ENCODE results near the gene EPHB1.

EPHB1 gene

DNA sequence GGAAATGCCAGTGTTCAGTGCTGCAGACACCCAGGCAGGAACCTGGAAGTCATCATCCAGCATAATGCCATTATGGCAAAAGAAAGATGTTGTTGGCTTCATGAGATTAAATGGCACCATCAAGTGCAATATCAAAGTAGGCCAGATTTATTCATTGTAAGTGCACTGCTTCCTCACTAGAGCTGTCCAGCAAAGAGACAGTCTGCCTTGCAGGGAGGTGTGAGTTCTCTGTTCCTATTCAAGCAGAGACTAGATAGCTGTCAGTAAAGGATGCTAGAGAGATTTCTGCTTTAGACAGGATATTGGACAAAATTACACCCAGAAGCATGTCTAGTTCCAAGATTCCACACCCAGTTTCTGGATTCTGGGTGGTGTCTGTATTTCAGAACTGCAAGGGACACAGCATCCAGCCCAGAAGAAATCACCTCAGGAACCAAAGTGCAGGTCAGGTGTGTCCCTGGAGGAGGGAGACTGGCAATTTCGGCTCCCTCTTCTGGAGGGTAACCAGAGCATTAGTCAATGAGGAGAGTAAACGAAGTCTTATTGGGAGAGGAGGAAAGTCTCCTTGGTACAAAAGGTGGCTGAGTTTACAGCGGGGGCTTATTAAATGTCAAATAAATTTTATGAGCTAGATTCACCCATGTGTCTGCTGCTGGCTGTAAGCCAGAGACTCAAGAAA, 377.3 kb downstream of the EPHB1 start:
- no peak for DNase-seq

DNA sequence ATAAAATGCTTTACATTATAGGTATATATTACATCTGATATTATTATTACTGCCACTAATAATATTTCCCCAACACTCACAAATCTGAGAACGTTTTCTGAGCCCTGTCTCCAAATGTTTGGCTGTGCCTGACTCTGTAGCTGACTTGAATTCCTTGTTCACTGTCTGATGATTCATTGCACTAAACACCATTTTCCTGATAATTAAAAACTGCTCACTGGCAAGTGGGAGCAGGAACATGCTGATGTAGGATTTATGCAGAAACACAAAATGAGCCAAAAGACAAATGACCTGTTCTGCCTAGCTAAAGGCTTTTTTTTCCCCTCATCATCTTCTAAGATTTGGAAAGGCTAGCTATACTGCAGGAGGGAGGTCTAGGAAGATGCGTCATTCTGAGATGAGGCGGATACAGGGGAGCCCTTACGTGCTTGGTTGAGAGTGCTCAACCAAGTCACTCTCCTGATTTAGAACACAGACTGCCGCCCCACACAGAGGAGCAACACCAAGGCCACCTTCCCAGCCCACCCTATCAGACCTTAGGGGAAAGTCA, 380.7 kb downstream of the EPHB1 start:
- no peak for DNase-seq

DNA sequence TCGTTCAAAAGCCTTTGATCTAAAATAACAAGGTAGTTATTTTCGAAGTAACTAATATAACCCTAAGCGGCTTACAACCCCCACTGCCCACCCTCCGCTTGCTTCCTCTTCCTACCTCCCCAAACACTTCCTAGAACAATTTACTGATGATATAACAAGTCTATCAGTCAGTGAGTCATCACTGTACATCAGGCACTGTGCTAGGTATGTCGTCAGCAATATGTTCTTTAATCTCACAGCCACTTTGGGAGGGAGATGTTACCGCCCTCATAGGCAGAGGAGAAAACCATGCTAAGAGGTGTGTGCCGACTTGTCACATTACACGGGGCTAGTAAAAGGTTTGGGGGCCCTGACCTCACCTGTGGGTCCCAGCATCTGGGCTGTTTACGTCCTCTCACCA, 381.8 kb downstream of the EPHB1 start:
- DNase-seq = no peak

DNA sequence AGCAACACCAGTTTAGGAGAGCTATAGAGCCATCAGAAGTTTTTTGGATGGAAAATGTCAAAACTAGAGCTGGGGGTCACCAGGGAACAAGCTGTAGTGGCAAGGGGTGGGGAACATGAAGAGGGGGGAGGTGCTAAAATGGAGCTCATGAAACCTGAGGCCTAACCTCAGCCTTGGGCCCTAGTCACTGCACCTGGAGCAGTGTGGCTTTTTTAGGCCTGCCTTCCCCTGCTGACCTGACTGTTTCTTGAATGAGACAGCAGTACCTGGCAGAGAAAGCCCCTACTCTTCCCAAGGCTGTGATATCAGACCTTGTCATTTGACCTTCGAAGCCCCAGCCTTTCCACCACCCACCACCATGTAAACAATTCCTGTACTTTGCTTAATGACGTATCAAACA, 383.5 kb downstream of the EPHB1 start:
- no peak for DNase-seq

DNA sequence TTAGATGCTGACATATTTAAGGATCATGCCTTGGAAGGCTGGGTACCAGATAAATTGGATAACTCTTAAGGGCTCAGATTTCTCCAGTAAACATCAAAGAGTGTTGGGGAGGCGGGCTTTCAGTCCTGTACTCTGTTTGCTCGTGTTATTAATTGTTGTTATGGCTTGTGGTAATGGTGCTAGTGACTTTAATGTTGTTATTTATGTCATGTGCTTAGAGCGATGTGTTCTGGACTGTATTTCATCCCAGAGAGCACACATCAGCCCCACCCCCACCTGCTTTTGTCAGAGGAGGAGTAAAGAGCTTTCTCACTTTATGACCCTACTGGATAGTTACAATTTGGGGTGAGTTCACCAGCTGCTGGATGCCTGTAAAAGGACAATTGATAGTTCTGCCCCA, 386.3 kb downstream of the EPHB1 start:
- no peak for DNase-seq

DNA sequence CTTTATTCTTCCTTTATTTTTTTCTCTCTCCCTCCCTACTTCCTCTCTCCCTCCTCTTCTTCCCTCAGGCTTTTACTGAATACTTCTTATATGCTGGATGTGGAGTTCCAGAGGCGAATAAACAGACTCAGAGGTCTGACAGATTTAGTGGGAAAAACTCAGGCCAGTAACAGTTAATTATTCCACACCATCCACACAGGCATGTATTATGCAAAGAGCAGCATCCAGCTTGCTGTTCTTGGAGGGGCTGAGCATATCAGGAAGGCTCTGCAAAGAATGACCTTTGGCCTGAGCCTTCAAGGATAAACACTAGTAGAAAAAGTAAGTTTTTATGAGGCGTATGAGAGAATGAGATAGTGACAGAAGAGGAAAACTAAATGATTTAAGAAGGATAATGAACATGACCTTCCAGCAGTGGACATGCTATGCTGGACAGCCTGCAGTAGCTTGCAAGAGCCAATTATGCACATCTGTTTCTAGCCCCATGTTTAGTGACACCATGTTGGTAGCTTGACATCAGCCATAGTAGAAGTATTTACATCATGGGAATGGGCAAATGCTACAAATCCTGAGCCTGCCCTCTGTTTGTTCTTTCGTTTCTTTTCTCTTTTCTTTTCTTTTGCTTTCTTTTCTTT, 387.4 kb downstream of the EPHB1 start:
- no peak for DNase-seq

DNA sequence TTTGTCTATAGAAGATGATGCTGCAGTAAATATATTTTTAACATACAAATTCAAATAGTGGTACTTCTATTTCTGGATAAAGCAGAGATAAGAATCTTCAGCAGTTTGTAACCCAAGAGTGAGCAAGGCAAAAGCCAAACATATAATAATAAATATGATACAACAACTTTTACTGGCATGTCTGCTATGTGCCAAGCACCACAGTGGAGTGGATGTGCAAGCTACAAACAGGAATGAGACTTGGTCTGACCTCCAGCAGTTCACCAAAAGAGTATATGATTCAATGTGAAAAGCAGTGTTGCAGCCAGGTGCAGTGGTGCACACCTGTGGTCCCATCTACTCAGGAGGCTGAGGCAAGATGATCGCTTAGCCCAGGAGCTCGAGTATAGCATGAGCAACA, 395.6 kb downstream of the EPHB1 start:
- DNase-seq = no peak

DNA sequence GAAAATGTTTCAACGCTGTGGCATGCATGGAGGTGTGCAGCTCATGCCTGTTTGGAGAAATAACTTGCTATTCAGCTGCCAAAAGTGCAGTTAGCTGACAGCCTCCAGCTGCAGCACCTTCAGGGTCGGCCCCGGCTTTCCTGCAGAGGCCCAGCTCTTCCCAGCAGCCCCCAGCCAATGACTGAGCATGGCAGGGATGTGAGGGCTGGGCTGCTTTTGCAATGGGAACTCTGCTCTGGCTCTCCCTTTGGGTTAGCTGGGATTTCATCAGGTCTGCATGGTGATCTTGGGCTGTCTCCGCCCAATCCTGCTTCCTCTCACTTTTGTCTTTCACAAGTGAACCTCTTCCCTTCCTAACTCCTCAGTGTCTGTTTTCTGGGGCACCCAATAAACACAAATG, 396.6 kb downstream of the EPHB1 start:
- no peak for DNase-seq

DNA sequence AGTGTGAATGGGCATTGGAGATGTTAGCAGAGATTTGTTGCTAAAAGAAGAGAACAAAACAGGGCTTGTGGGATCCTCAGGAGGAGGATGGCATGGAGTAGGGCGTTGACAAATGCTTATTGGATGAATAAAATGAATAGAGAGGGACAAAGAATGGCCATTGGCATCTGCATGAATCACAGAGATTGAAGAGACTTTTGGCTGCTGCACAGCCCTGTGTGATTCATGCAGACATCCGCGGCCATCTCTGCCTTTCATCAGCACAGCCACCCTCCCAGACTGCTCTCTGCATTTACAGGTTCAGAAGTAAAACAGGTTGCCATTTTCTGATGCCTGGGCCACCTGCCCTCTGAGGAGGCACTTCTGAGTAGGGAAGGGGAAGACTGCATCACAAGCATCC, 397.9 kb downstream of the EPHB1 start:
- DNase-seq = no peak

DNA sequence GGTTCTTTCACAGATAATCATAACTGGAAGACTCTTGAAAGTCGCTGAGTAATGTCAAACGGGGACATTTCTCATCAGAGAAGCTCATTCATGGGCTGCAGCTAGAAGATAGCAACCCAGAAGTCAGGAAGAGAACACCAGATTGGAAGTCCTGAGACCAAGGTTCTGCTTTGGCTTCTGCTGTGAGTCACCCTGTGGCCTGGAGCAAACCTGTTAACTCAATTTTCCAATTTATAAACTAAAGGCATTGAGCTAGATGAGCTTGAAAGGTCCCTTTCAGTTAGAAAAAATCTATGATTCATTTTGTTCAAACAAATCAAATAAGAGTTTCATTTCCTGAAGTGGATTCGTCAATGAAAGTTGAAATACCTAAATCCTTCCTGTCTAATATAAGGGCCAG, 402.2 kb downstream of the EPHB1 start:
- DNase-seq = no peak

DNA sequence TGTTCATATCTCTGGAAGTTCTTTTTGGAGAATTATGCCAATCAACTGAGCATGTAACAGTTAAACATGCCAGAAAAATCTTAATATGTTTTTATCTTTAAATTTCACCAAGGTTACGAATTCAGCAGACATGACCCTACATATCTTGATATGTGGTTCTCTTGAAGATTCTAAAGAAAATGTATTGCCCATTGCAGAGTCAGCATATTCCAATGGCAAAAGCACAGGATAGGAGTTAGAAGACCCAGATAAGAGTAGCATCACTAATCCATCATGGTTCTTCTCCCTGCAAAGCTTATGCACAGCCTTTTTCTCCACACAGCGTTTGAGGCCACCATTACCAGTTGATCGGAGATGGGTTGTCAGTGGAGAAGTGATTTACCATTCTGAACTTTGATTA, 402.8 kb downstream of the EPHB1 start:
- DNase-seq = no peak

DNA sequence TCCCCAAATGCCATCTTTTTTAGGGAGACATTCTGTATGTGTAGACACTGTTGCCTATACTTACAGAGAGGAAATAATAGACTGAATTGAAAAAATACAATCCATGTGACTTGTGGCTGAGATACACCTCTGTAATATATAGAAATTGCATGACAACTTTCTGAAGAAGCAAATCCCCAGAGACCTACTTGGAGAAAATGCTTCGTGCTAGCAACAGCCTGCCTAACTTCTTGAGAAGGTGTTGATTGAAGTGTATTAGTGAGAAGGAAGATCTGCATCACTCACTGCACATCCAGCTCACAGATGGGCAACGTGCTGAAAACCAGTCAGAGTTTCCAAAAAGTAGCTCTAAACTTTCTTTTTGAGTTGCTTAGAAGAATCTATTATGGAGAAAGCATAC, 404.1 kb downstream of the EPHB1 start:
- DNase-seq = no peak

DNA sequence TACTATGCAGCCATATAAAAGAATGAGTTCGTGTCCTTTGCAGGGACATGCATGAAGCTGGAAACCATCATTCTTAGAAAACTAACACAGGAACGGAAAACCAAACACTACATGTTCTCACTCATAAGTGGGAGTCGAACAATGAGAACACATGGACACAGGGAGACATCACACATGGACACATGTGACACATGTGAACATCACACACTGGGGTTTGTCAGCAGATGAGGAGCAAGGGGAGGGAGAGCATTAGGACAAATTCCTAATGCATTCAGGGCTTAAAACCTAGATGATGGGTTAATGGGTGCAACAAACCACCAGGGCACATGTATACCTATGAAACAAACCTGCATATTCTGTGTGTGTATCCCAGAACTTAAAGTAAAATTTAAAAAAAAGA, 408.0 kb downstream of the EPHB1 start:
- no peak for DNase-seq

DNA sequence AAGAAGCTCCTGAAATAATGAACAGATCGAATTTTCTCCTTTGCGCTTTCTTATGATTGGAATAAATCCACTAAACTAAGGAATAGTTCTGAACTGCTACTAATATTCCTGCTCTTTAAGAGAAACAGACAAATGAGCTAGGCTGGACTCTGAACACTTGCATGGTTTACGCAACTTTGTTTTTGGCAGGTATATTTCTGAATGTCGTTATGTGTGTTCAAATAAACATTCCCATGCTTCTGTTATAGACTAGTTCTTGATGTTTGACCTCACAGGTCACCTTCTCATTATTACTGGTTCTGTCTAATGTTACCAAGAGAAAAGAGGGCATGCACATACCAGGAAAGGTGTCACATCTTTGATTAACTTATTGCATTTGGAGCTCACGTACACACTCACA, 418.2 kb downstream of the EPHB1 start:
- no peak for DNase-seq

DNA sequence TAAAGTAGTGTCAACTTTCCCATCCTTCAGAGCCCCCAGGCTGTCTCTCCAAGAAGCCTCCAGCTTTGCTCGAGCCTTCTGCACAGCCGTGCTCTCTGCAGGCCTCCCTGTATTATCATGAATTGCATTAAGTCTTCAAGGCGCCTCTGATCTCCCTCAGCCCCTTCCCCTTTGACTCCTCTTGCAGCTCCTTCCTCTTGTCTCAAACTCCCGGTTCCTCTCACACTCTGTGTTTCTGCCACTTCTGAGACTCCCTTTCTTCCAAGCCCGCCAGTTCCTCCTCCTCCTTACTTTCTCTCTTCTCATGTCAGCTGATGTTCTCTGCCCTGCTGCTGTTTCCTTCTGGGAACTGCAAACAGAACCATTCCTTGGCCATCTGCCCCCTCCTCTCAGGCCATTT, 418.8 kb downstream of the EPHB1 start:
- DNase-seq = no peak

DNA sequence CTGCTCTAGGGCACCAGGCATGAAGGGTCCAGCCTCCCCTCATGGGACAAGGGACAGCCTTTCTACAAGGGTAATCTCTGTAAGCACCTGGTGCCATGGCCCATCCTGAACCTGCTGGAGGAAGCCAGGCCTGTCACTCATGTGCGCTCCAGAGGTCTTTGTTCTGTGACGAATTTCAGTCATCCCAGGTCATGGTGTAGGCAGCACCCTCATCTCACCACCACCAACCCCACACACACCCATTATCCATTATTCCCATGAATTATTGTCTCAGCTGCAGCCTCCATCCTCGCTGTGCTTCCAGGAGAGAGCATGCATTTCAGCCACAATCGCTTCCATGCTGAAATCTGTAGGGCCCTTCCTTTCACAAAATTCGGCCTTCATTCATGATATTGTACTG, 419.3 kb downstream of the EPHB1 start:
- no peak for DNase-seq

DNA sequence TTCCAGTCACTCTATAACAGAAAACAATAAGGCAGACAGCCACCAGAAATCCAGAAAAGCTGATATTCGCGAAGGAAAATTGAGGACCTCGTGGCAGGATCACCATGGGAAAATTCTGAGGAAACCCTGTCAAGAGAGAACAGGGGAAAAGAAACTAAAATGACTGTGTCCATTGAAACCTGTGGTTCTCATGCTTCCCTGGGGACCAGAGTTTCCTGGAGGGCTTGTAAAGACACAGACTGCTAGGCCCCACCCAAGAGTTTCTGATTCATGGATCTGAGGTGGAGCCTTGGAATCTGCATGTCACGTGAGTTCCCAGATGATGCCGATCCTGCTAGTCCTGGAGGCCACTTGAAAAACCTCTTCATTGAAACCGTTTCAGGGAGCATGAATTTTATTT, 420.5 kb downstream of the EPHB1 start:
- DNase-seq = no peak

DNA sequence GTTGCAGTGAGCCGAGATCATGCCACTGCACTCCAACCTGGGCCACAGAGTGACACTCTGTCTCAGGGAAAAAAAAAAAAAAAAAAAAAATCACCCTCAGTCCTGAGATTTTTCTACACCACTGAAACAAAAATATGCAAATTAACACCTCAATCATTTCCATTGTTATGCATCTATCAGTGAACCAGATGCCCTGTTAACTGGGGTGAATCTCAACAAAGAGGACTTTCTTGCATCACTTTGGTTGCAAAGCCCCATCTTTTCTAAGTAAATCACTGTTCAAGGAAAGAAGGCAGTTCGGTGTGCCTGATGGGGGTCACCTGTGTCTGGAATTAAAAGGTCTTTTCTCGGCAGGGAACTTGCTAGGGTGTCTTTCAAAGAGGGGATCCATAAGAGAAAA, 421.6 kb downstream of the EPHB1 start:
- no peak for DNase-seq

DNA sequence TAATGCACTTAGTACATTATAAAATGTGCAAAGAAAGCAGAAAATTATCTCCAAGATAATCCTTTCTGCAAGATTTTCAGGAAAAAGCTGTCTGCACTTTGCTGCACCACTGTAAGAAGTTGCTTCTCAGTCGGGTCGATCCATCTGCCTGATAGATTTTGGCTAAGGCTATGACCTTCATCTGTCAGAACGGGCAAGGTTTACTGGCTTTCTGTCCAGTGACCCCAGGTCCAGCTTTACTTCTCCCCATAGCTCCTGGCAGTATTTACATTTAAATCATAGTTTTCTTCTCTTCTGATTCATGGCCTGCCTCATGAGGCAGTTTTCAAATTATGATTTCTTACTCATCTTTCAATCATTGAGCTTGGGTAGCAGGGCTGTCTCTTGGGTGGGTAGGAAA, 422.7 kb downstream of the EPHB1 start:
- no peak for DNase-seq

DNA sequence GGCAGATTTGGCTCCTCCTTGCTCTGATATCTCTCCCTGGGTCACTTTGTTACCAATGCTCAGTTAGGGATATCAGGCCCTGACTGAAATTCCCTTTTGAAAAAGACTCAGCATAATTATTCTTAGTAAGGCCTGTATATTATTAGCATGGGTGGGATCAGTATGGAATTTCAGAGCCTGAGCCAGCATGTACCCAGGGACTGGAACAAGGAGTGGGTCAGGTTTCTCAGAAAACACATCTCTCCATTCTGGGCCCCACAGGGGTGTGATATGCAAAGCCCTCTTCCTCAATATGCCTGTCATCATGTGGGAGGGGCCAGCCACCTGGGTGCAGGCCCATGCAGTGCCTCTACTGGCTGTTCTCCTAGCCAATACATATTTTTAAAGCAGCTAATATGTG, 423.2 kb downstream of the EPHB1 start:
- peak; percentile 46 for DNase-seq

DNA sequence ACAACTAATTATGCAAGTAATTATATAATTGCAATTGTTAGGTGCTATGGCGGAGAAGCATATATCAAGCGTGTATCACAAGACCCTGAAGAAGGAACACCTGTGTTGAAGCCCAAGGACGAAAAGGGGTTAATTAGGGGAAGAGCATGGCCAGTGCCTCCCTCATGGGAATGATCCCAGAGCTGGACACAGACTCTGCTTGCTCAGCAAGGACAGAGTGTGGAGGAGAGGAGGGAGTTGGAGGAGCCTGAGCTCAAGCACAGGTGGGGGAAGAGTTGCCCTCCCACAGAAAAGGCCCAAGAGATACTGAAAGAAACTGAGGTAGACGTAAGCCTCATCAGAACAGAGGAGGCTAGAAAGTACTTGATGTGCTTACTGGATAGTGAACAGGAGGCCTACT, 423.7 kb downstream of the EPHB1 start:
- no peak for DNase-seq

DNA sequence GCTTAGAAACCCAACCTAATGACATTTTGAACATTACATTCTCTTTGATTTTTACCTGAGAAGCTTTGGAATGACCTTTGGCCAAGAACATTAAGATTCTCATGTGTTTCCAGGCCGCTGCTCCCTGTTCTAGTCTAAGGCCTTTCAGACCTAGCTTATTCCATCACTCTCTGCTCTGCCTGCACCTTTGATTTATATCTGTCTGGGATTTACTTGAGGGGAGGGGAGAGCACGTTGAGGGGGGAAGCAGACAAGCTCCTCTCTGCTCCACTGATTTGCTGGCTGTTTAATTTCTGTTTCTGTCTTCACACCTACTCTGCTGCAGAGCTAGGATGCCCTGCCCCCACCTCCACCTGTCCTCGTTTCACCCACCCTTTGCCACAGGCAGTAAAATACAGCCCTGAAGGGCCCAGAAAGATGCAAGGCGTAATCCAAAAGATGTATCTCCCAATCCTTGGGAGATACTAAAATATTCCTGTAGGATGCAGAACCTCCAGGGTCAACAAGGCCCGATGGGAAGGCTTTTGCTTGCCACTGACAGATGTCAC, 429.8 kb downstream of the EPHB1 start:
- no peak for DNase-seq

DNA sequence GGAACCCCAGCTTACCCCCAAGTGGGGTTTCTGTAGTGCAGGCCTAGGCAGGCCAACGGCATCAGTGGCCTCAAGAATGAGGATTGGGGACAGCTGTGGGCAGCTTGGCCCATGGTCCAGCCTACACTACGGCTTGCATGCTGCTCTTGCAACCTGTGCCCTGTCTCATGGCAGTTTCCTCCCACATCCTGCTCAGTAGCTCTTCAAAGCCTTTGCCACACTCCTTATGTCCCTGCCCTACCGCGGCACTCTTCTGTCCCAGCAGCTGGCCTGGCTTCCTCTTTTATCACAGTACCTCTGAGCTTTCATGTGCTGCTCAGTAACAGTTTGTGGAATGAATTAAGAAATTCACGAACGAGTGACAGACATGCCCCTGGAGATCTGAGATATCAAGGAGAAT, 431.0 kb downstream of the EPHB1 start:
- no peak for DNase-seq

DNA sequence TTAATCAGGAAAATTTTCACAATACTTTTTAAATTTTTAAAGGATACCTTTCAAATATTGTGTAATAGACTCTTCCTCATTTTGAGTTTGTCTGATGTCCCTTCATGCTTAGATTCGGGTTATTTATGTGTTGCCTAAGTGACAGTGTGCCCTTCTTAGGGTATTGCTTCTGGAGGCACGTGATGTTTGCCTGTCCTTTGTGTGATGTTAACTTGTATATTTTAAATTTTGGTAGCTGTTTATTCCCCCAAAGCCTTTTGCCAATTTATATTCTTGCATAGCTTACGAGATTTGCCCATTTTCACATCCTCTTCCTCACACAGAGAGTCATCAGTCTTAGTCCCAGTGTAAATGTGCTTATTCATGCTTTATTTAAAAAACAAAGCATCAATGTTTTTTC, 433.1 kb downstream of the EPHB1 start:
- no peak for DNase-seq
